Left forelimb (tissue), 1 donor: ENCODE data around the gene FGD6.

Experiments
- DNase-seq: peaks from one replicate; pipeline ENCODE4 v3.0.0-alpha.2; 2018; ENCODE audit warnings: low spot score

Gene FGD6

GRCh38 chr12:95083938-95084337 lies 133.3 kb downstream of the FGD6 start:
- DNase-seq: no peak

GRCh38 chr12:95083471-95083870 lies 133.8 kb downstream of the FGD6 start:
- DNase-seq: no peak

GRCh38 chr12:95077341-95077740 lies 139.9 kb downstream of the FGD6 start:
- no peak for DNase-seq

- DNase-seq: no peak
Observed at GRCh38 chr12:95074766-95075165, 142.5 kb downstream of the FGD6 start.

GRCh38 chr12:95073698-95074520 lies 143.4 kb downstream of the FGD6 start:
- DNase-seq: no peak

- peak; percentile 90 for DNase-seq
Observed at GRCh38 chr12:95072900-95073697, 144.2 kb downstream of the FGD6 start, which contains the start of gene NR2C1. NR2C1 (minus strand) TSS chr12:95073618; CDS start chr12:95067384, 6,234 bp downstream.

- DNase-seq: no peak
Observed at GRCh38 chr12:95070378-95070777, 146.9 kb downstream of the FGD6 start.

- DNase-seq: no peak
Observed at GRCh38 chr12:95066091-95066855, 151.0 kb downstream of the FGD6 start.

- DNase-seq: no peak
Observed at GRCh38 chr12:95060951-95061350, 156.3 kb downstream of the FGD6 start.

GRCh38 chr12:95059984-95060383 lies 157.3 kb downstream of the FGD6 start:
- DNase-seq: no peak

- no peak for DNase-seq
Observed at GRCh38 chr12:95057424-95057823, 159.8 kb downstream of the FGD6 start.

- DNase-seq: no peak
Observed at GRCh38 chr12:95055057-95055456, 162.2 kb downstream of the FGD6 start.

GRCh38 chr12:95054206-95054605 lies 163.1 kb downstream of the FGD6 start:
- no peak for DNase-seq

- no peak for DNase-seq
Observed at GRCh38 chr12:95051241-95051640, 166.0 kb downstream of the FGD6 start.

- no peak for DNase-seq
Observed at GRCh38 chr12:95037906-95038305, 179.4 kb downstream of the FGD6 start.

- DNase-seq: no peak
Observed at GRCh38 chr12:95034750-95035149, 182.5 kb downstream of the FGD6 start.
